ENCODE measurements around the gene YTHDF2.

GRCh38 chr1:28756846-28757245, 20.1 kb downstream of the YTHDF2 start:
- TF ChIP-seq CTCF (conservative IDR thresholded peaks at IDR 0.05 in 1 of 2, IDR thresholded peaks at IDR 0.05 in 1 of 2; ENCODE audit: extremely low read depth in 1 of 2, insufficient read depth in 1 of 2, low read depth in 1 of 2, low read length in 2 of 2) (peak; percentile 25 to 28), EZH2 (IDR thresholded peaks at IDR 0.05; ENCODE audit: borderline replicate concordance, low read length) (no peak)

All from mammary epithelial cell (primary cell).